ENCODE data around the gene GPR61.

The GPR61 gene

GRCh38 chr1:109529881-109530456 lies 9.7 kb upstream of the GPR61 start:
- DNase-seq (ENCODE audit: low read depth), result no peak
- no peak overlapping the region for H3K4me3 ChIP-seq (ENCODE audit: low read depth, low read length)
- TF ChIP-seq POLR2A (IDR thresholded peaks at IDR 0.05; ENCODE audit: extremely low read depth, insufficient read length), result no peak
- TF ChIP-seq CTCF (IDR thresholded peaks at IDR 0.05; ENCODE audit: low read depth, low read length), result no peak
- no peak for TF ChIP-seq MYC (IDR thresholded peaks at IDR 0.05; ENCODE audit: low read depth, low read length)
- no peak for TF ChIP-seq MAX (IDR thresholded peaks at IDR 0.05; ENCODE audit: low read depth, low read length)

- DNase-seq (ENCODE audit: low read depth), result no peak
- H3K4me3 ChIP-seq (ENCODE audit: low read depth, low read length), result no peak overlapping the region
- no peak for TF ChIP-seq CTCF (IDR thresholded peaks at IDR 0.05; ENCODE audit: low read depth, low read length)
Observed at GRCh38 chr1:109530457-109531087, 9.1 kb upstream of the GPR61 start.

GRCh38 chr1:109531380-109531779 lies 8.3 kb upstream of the GPR61 start:
- no peak for TF ChIP-seq POLR2A (IDR thresholded peaks at IDR 0.05; ENCODE audit: extremely low read depth, insufficient read length)
- no peak for TF ChIP-seq CTCF (IDR thresholded peaks at IDR 0.05; ENCODE audit: low read depth, low read length)
- TF ChIP-seq MAX (IDR thresholded peaks at IDR 0.05; ENCODE audit: low read depth, low read length), result no peak
- no peak for TF ChIP-seq MYC (IDR thresholded peaks at IDR 0.05; ENCODE audit: low read depth, low read length)
- no peak overlapping the region for H3K4me3 ChIP-seq (ENCODE audit: low read depth, low read length)
- DNase-seq (ENCODE audit: low read depth), result no peak

GRCh38 chr1:109531826-109532364 lies 7.8 kb upstream of the GPR61 start:
- TF ChIP-seq MYC (IDR thresholded peaks at IDR 0.05; ENCODE audit: low read depth, low read length), result no peak
- no peak for TF ChIP-seq MAX (IDR thresholded peaks at IDR 0.05; ENCODE audit: low read depth, low read length)
- no peak for TF ChIP-seq POLR2A (IDR thresholded peaks at IDR 0.05; ENCODE audit: extremely low read depth, insufficient read length)
- TF ChIP-seq CTCF (IDR thresholded peaks at IDR 0.05; ENCODE audit: low read depth, low read length), result no peak

GRCh38 chr1:109532365-109533136 lies 7.1 kb upstream of the GPR61 start:
- H3K4me3 ChIP-seq (ENCODE audit: low read depth, low read length), result no peak overlapping the region
- DNase-seq (ENCODE audit: low read depth), result peak; percentile 83
- TF ChIP-seq MAX (IDR thresholded peaks at IDR 0.05; ENCODE audit: low read depth, low read length) (peak; percentile 44; the same call in 1 of the 2 replicates), MYC (IDR thresholded peaks at IDR 0.05; ENCODE audit: low read depth, low read length) (no peak; the same call in 1 of the 2 replicates), POLR2A (IDR thresholded peaks at IDR 0.05; ENCODE audit: extremely low read depth, insufficient read length) (no peak), CTCF (IDR thresholded peaks at IDR 0.05; ENCODE audit: low read depth, low read length) (peak; percentile 91)

More at GRCh38 chr1:109531826-109532364, 7.8 kb upstream of the GPR61 start:
- H3K4me3 ChIP-seq (ENCODE audit: low read depth, low read length), result no peak overlapping the region
- no peak for DNase-seq (ENCODE audit: low read depth)
